SK-N-MC (cell line): ENCODE data around the gene TRIM2.

Experiments used
- EZH2 ChIP-seq: fragments of 200-600 bp; sonication (generic); IDR thresholded peaks from one replicate; pipeline ENCODE4 v1.6.1; 2017; ENCODE audit warnings: antibody characterized with exemption
- FOXP2 ChIP-seq: optimal IDR thresholded peaks from 2 replicates; pipeline ENCODE3; 2011; ENCODE audit warnings: mild to moderate bottlenecking, moderate library complexity; ENCODE audit not compliant: insufficient read depth; ENCODE audit errors: extremely low read length, control extremely low read depth
- POLR2AphosphoS5 ChIP-seq: IDR thresholded peaks from 2 replicates; pipeline ENCODE4 v1.6.1; 2012; ENCODE audit warnings: mild to moderate bottlenecking, low read depth, low read length, borderline replicate concordance

- TF ChIP-seq POLR2AphosphoS5, result no peak; the same call in 1 of the 2 replicates
- no peak for TF ChIP-seq EZH2
- TF ChIP-seq FOXP2, result no peak
These were observed 170.2 kb downstream of the TRIM2 start for GRCh38 chr4:153374442-153374841.
